Amniotic stem cell (primary cell): Measurements from ENCODE around the gene TMEM178B.

Experiments used
- DNase-seq: peaks from one replicate; lab custom pipeline; 2025; lab: John Stamatoyannopoulos, UW

Gene TMEM178B

DNA sequence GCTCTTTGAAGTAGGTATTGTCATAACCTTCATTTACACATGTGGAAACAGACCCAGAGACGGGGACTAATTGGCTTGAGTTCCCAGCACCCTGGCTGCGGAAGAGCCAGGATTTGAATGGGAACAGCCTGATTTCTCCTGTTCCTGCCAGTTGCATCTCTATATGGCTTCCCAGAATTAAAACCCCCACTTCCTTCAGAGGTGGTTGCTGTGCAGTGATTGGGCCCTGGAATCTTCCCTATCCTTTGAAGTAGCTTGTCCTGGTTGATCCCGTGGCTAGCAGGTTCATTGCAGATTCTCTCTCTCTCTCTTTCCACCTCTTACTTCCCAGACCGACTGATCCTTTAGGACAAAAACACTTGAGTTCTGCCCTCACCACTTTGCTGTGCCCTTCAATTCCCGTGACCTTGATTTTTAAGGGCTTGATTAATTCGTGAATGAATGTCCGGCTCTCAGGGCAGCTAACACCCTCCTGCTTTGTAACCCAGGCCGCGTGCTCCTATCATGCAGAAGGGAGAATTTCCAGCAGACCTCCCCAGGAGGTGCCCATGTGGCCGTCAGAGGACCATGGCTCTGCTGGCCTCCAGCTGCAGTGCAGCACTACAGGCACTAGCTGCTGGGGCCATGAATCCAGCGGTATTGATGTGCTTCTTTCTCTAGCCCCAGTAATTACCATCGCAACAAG lies 356.7 kb downstream of the TMEM178B start:
- DNase-seq: no peak

GRCh38 chr7:141431140-141431479 lies 357.2 kb downstream of the TMEM178B start:
- DNase-seq: no peak

- no peak for DNase-seq
These were observed 357.8 kb downstream of the TMEM178B start for GRCh38 chr7:141431711-141432110.

DNA sequence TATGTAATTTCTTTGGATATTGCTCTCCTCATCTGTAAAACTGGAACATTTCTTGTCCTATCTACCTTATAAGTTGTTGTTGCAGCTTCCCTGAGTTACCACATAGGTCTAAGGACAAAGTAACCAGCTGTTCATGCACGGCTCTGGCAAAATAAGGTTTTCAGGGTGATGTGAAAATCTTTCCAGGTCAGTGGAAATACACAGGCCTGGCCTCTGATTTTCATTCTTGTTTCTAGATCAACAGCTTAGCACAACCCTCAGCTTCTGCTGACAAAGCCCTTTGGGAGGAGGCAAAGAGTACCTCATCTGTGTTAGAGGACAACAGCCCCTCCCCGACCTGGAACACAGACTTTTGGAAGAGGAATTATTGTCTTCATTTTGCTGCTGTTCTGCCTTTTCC lies 359.8 kb downstream of the TMEM178B start:
- DNase-seq: no peak

GRCh38 chr7:141436139-141436538 lies 362.3 kb downstream of the TMEM178B start:
- DNase-seq: no peak

GRCh38 chr7:141436575-141437075 lies 362.8 kb downstream of the TMEM178B start:
- no peak for DNase-seq

- no peak for DNase-seq
These were observed 365.3 kb downstream of the TMEM178B start for GRCh38 chr7:141439164-141439563.

GRCh38 chr7:141439776-141440175 lies 365.9 kb downstream of the TMEM178B start:
- DNase-seq: no peak

DNA sequence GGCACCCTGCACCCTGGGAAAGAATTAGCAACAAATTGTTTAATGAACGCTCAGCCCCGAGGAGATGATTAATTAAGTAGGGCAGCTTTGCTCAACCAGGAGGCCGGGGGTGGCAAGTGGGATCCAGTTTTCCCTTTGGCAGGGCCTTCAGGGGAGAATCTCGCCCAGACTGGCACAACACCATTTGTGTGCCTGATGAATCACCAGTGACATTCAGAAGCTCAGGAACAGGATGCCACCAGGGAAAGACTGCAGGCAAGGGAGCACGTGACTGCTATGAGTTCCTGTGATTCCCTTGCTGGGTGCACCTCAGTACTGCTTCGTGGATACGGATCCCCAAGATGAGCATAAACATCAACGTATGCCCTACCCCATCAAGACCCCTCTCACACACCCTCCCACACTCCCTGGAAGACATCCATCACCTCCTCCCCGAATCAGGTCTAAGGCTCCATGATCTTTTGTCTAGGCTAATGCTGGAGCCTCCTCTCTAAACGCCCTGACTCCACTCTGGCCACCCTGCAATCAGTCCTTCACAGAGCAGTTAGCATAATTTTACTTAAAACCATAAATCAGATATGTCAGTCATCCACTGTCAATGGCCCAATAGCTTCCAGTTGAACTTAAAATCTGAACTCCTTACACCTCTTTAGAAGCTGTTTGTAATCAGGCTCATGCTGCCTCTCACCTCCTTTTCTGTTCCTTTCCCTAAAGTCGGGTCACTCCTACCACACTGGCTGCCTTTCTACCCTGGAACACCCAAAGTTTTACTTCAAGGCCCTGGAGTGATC lies 368.2 kb downstream of the TMEM178B start:
- no peak for DNase-seq

GRCh38 chr7:141442781-141443180 lies 368.9 kb downstream of the TMEM178B start:
- no peak for DNase-seq

DNA sequence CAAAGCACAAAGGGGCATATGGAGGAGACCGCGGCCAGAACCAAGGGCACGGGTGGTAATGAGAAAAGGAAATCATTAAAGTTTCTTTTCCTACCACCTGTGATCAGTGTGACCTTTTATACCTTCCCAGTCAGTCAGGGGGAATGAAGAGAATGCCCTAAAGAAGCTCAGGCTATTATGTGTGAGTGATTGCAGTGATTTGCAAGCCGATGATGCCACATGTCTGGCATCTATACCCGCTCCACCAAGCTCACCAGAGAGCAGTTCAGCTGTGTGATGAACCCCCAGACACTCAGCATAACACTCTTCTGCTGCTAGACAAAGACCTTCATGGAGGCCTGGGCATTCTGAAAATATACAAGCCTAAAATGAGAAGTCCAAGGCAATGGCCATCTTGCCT lies 371.1 kb downstream of the TMEM178B start:
- DNase-seq: no peak

DNA sequence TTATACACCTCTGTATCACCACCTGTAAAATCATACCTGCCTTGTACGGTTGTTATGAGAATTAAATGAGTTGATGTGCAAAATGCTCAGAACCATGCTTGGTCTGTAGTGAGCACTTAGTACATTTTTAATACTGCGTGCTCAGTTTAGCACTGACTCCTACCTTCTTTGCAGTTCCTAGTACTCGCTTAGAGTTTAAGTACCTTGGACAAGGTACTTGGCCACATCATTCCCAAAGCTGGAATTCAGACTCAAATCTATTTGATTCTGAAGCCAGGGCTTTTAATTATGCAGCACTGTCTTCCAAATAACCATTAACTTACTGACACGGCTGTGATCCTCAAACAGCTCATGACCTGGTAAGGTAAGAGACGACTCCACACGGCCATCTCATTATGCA lies 377.4 kb downstream of the TMEM178B start:
- DNase-seq: no peak

DNA sequence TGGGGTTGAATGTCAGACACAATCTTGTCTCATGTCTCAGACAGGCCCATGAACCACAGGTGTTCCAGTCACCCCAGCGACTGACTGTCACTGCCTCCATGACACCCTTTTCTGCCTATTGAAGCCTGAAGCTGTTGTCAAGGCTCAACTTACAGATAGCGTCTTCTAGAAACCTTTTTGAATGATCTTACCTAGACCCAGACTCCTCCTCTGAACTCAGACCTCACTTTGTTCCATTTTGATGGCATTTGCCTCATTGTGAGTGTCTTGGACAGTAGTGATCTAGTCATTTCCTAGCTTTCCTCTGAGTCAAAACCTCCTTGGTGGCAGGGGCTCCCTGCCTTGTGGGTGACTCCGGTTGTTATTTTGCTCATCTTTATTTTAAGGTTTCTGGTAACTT lies 379.0 kb downstream of the TMEM178B start:
- no peak for DNase-seq

DNA sequence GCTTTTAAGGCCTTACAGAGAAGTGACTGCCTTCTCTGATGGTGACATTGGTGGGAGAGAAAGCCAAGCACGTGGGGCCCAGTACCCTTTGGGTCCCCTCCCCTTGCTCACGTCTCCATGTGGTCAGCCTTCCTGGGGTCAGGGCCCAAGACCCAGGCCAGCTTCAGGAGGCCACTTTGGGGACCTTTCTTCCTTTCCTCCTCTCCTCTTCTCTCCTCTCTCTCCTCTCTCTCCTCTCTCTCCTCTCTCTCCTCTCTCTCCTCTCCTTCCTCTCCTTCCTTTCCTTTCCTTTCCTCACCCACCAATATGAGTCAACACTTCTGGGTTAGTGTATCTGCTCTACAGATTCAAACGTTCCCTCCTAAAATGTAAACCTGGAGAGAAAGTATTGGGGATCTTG lies 380.5 kb downstream of the TMEM178B start:
- no peak for DNase-seq

GRCh38 chr7:141455723-141456122 lies 381.9 kb downstream of the TMEM178B start:
- no peak for DNase-seq

DNA sequence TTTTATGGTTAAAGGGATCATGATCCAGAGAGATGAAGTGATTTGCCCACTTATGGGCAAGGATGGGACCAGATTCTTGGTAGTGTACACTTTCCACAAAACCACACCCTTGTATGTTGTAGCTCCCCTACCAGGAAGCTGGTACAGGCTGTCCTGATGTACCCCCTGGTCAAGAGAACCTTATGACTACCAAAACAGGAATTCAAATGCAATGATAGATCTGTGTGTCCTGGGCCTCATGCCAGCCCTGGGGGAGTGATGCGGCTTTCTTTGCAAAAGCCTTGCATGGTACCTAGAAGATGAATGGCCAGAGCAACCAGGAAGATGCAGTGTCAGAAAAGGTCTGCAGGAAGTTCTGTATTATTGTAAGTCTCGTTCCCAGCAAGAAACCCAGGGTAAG lies 382.4 kb downstream of the TMEM178B start:
- DNase-seq: no peak

DNA sequence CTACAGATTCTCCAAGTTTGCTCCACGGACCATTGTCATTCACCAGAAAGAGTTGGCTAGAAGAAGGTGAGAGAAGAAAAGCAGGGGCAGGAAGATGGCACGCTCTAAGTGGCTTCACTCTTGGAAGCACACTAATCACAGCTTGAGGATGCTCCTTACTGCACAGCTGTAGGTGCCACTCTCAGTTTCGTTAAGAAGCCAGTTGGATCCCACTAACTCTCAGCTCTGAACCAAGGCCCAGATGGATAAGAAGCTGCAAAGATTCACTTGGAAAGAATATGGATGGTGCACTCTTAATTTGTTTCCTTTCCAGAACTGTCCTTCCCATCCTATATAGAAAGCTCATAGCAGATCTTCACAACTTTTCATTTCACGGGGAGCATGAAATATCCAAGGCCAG lies 382.8 kb downstream of the TMEM178B start:
- no peak for DNase-seq

DNA sequence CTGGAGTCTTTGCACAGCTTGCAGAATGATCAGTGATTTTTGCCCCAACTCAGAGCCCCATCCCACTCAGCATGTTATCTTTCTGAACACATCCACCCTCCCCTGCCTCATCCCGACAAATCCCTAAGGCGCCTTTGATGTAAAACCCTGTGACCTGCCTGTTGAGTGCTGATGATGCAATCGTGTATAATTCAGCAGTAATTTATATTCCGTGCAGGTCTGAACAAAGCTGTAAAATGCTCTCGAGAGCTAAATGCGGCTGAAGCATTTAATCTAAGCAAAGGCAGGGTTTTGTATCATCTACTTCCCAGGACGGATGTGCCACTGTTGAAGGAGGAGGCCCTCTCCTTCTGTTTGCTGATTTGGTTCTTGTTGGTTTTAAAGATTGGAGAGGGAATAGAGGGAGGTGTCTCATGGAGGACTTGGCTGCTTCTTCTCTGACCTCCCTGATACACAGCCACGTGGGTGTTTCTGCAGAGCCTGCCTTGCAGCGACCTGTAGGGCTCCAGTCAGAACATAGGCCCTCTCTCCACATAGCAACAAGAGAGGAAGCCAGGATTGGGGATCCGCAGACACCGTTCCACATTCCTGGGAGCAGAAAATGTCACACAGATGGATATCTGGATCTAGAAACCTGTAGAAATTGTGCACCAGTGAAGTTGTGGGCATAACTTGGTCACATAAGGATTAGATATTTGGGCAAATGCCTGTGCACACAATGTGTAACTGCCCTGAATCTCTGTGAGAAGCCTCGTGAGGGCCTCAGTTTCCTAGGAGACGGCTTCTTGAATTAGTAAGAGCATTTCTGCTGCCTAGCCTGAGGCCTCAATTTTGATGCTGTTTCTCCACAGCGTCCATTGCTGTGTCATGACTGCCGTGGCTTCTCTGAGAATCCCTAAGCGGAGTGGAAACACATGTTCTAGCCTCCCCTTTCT lies 387.2 kb downstream of the TMEM178B start:
- no peak for DNase-seq

- DNase-seq: no peak
These were observed 388.1 kb downstream of the TMEM178B start for GRCh38 chr7:141461924-141462323.

GRCh38 chr7:141462958-141463357 lies 389.1 kb downstream of the TMEM178B start:
- no peak for DNase-seq

GRCh38 chr7:141463986-141464385 lies 390.1 kb downstream of the TMEM178B start:
- no peak for DNase-seq

GRCh38 chr7:141464551-141464950 lies 390.7 kb downstream of the TMEM178B start:
- no peak for DNase-seq
